Measurements from ENCODE around the gene ARHGAP28.

Gene ARHGAP28

DNA sequence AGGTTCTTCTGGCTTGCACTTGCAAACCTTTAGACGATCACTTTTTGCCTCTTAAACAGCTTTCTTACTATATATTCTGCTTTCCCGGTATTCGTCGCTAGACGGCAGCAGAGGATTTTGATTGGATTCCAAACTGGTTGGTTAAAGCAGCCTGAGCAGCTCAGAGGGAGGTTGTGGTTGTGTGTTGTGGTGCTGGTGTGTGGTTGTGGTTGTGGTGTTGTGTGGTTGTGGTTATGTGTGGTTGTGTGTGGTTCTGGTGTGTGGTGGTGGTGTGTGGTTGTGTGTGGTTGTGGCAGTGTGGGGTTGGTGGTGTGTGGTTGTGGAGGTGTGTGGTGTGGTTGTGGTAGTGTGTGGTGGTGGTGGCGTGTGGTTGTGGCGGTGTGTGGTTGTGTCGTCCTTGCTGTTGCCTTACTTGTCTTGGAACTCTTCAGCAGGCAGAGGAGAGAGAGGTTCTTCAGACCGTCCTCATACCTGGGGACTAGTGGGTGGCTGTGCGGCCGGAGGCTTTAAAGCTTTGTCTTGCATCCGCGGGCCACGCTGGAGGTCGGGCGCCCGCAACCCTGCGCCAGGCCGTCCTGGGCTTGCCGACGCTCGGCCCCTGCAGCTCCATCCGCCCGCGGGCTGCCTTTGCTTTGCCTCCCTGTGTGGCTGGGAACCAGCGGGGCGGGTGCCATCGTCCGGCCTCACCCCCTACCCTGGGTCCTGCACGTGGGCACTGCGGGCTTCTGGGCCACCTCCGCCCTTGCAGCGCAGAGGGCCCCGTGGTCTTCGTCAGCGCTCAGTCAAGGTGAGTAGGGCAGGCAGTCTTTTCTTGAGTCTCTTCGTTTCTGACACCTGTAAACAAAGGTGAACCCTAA, 190.8 kb downstream of the ARHGAP28 start:
- Histone ChIP-seq H3K36me3 (ENCODE audit: control insufficient read depth, insufficient read depth, low read length) (no peaks in the 10 kb centered on the region), H3K4me2 (ENCODE audit: low read length) (no peak overlapping the region), H3K9ac (no peak overlapping the region), H3K9me3 (ENCODE audit: control insufficient read depth, low read length) (no peaks in the 10 kb centered on the region), H3K4me3 (ENCODE audit: low read depth, low read length) (no peak overlapping the region), H3K27me3 (ENCODE audit: control insufficient read depth, insufficient read depth, low read length) (no peaks in the 10 kb centered on the region), H3K27ac (no peak overlapping the region), H3K4me1 (no peaks in the 10 kb centered on the region), H2AFZ (no peak overlapping the region), H3K79me2 (no peaks in the 10 kb centered on the region)
- TF ChIP-seq, protein P1, sequence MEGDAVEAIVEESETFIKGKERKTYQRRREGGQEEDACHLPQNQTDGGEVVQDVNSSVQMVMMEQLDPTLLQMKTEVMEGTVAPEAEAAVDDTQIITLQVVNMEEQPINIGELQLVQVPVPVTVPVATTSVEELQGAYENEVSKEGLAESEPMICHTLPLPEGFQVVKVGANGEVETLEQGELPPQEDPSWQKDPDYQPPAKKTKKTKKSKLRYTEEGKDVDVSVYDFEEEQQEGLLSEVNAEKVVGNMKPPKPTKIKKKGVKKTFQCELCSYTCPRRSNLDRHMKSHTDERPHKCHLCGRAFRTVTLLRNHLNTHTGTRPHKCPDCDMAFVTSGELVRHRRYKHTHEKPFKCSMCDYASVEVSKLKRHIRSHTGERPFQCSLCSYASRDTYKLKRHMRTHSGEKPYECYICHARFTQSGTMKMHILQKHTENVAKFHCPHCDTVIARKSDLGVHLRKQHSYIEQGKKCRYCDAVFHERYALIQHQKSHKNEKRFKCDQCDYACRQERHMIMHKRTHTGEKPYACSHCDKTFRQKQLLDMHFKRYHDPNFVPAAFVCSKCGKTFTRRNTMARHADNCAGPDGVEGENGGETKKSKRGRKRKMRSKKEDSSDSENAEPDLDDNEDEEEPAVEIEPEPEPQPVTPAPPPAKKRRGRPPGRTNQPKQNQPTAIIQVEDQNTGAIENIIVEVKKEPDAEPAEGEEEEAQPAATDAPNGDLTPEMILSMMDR (IDR thresholded peaks at IDR 0.05): peak; percentile 36

DNA sequence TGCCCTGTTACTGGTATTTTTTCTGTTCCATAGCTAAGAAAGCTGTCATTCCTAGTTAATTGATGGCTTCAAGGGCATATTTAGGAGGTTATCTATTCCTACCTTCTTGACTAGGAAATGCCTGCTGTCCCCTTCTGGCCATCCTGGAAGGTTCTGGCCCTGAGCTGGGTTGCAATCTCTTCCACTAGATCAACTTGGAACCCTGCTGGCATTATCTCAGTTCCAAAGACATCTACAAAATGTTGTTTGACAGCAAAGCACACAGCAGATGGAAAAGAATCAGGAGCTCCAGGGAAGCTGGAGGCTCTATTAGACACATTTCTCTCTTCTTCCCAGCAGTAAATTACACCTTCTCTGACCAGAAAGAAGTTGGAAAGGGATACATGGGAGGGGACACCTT, 192.1 kb downstream of the ARHGAP28 start:
- H3K9me3 ChIP-seq (ENCODE audit: control insufficient read depth, low read length): no peaks in the 10 kb centered on the region
- no peak overlapping the region for H3K4me2 ChIP-seq (ENCODE audit: low read length)
- no peaks in the 10 kb centered on the region for H3K27me3 ChIP-seq (ENCODE audit: control insufficient read depth, insufficient read depth, low read length)
- no peak overlapping the region for H3K27ac ChIP-seq
- H3K36me3 ChIP-seq (ENCODE audit: control insufficient read depth, insufficient read depth, low read length): no peaks in the 10 kb centered on the region
- H3K79me2 ChIP-seq: no peaks in the 10 kb centered on the region
- H3K4me1 ChIP-seq: no peaks in the 10 kb centered on the region
- H3K9ac ChIP-seq: no peak overlapping the region
- H2AFZ ChIP-seq: no peak overlapping the region
- TF ChIP-seq, protein P1 (IDR thresholded peaks at IDR 0.05): no peak
- H3K4me3 ChIP-seq (ENCODE audit: low read depth, low read length): no peak overlapping the region

DNA sequence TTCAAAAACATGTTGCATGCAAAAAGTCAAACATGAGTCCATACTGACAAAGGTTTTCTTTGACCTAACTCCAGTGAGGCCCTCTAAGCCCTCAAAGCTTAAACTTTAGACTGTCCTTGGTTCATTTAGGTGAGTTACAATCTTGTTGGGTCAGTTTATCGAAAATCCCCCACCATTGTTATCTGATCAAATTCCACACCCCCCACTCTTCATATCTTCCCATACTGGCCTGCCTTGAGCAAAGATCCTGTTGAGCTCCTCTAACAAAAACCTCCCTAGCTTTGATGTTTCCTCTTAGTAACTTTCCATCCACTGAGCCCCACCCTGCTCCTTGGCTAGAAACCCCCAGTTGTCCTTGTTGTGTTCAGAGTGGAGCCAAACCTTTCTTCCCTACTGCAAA, 193.7 kb downstream of the ARHGAP28 start:
- Histone ChIP-seq H3K4me2 (ENCODE audit: low read length) (no peak overlapping the region), H2AFZ (no peak overlapping the region), H3K27me3 (ENCODE audit: control insufficient read depth, insufficient read depth, low read length) (no peaks in the 10 kb centered on the region), H3K9me3 (ENCODE audit: control insufficient read depth, low read length) (no peaks in the 10 kb centered on the region), H3K27ac (no peak overlapping the region), H3K4me3 (ENCODE audit: low read depth, low read length) (no peak overlapping the region), H3K4me1 (no peaks in the 10 kb centered on the region), H3K36me3 (ENCODE audit: control insufficient read depth, insufficient read depth, low read length) (no peaks in the 10 kb centered on the region), H3K9ac (no peak overlapping the region), H3K79me2 (no peaks in the 10 kb centered on the region)
- TF ChIP-seq, protein P1 (IDR thresholded peaks at IDR 0.05): no peak

DNA sequence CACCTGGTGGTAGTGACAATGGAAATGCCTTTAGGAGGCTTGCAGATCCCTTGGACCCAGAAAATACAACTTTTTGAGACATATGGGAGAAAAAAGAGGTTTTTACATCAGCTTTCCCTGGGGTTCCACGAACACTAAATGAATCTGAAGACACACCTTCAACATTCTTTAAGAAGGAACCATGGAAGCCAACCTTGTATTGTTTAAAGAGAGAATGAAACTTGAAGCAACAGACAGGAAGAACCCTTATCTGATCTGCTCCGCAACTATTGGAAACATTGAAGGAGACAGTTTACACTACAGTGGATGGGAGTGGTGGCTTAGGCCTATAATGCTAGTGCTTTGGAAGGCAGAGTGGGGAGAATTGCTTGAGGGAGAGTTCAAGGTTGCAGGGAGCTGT, 197.6 kb downstream of the ARHGAP28 start:
- H3K79me2 ChIP-seq: no peaks in the 10 kb centered on the region
- no peaks in the 10 kb centered on the region for H3K4me1 ChIP-seq
- H3K27me3 ChIP-seq (ENCODE audit: control insufficient read depth, insufficient read depth, low read length): no peaks in the 10 kb centered on the region
- H2AFZ ChIP-seq: peak overlapping the region; percentile 7
- TF ChIP-seq, protein P1 (IDR thresholded peaks at IDR 0.05): no peak
- H3K4me3 ChIP-seq (ENCODE audit: low read depth, low read length): no peak overlapping the region
- H3K27ac ChIP-seq: no peak overlapping the region
- H3K36me3 ChIP-seq (ENCODE audit: control insufficient read depth, insufficient read depth, low read length): no peaks in the 10 kb centered on the region
- no peaks in the 10 kb centered on the region for H3K9me3 ChIP-seq (ENCODE audit: control insufficient read depth, low read length)
- H3K4me2 ChIP-seq (ENCODE audit: low read length): no peak overlapping the region
- H3K9ac ChIP-seq: no peak overlapping the region

DNA sequence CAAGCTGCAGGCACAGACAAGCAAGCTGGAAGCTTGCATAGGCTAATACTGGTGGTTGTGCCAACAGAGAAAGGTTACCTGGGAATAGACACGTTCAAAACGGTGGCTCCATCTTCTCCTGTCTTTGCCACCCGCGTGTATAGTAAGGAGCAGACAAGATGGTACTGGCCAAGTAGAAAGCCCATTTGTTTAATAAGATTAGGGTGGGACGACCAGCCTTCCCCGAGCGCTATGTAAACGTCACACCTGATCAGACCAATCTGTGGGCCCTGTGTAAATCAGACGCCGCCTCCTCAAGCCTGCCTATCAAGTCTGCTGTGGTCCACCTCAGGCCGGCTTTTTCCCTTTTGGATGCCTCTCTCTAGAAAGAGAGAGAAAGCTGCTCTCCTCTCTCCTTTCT, 198.8 kb downstream of the ARHGAP28 start:
- H2AFZ ChIP-seq: no peak overlapping the region
- H3K9me3 ChIP-seq (ENCODE audit: control insufficient read depth, low read length): no peaks in the 10 kb centered on the region
- no peak overlapping the region for H3K27ac ChIP-seq
- H3K27me3 ChIP-seq (ENCODE audit: control insufficient read depth, insufficient read depth, low read length): no peaks in the 10 kb centered on the region
- no peak overlapping the region for H3K9ac ChIP-seq
- TF ChIP-seq, protein P1 (IDR thresholded peaks at IDR 0.05): no peak
- no peaks in the 10 kb centered on the region for H3K36me3 ChIP-seq (ENCODE audit: control insufficient read depth, insufficient read depth, low read length)
- H3K79me2 ChIP-seq: no peaks in the 10 kb centered on the region
- H3K4me1 ChIP-seq: no peaks in the 10 kb centered on the region
- H3K4me3 ChIP-seq (ENCODE audit: low read depth, low read length): no peak overlapping the region
- H3K4me2 ChIP-seq (ENCODE audit: low read length): no peak overlapping the region
